Measurements from ENCODE around the gene USB1. TPM values are rescaled to one million over a fixed set of nuclear protein-coding genes. Genes with fewer than 3 reads are reported as not detected.

Gene USB1
- polyA plus RNA-seq, 2 of the 4 experiments (the other 2 are of a cell fraction), result 88.8 to 143 TPM

- POLR2A ChIA-PET, result no interaction called here
- Histone ChIP-seq H3K4me2 (no peak overlapping the region), H3K4me1 (peaks cover 13% of the 10 kb centered on the region; the same call in 1 of the 3 replicates), H3K9me3 (no peaks in the 10 kb centered on the region), H3K4me3 (no peak overlapping the region), H3K27ac (no peak overlapping the region)
- CTCF ChIA-PET, result interaction anchor here (0.9 to 2.8 kb wide), 11 partner anchors 8 to 127 kb away, joined by 3 to 37 read pairs (median 4); partner anchors contain the start of gene CFAP20
- 65% methylated on average over 7 of the region's 7 CpGs for WGBS (ENCODE audit: missing lambda C conversion rate)
- DNase-seq (ENCODE audit: low read depth in 1 of 2, low spot score in 1 of 2) (no peak), ATAC-seq (peak in 1 of 2 experiments; percentile 41; a peak in 2 of 6 replicates), FAIRE-seq (no peak)
- TF ChIP-seq CTCF (IDR thresholded peaks at IDR 0.05), result 0 out of 3 replicates have a peak, but pooled peaks have one; percentile 6
- no peak for TF ChIP-seq NR3C1 (IDR thresholded peaks at IDR 0.05)
Measured at GRCh38 chr16:58018803-58019202, 17.6 kb downstream of the USB1 start.

GRCh38 chr16:58019866-58020538, 18.8 kb downstream of the USB1 start:
- ChIA-PET POLR2A (no interaction called here), CTCF (interaction anchor here (0.6 to 2.8 kb wide), 11 partner anchors 9 to 132 kb away, joined by 3 to 37 read pairs (median 4); partner anchors contain the start of gene CFAP20)
- DNase-seq (ENCODE audit: low read depth in 1 of 2, low spot score in 1 of 2) (no peak), FAIRE-seq (no peak), ATAC-seq (no peak)
- WGBS (ENCODE audit: missing lambda C conversion rate), result 75% methylated on average over 6 of the region's 8 CpGs
- H3K4me3 ChIP-seq, result no peak overlapping the region
- H3K27ac ChIP-seq, result no peak overlapping the region
- TF ChIP-seq HOXA7 (CRISPR knock-in tag; IDR thresholded peaks at IDR 0.05) (no peak), MAFK (IDR thresholded peaks at IDR 0.05; ENCODE audit: partially characterized antibody) (no peak), RCOR1 (IDR thresholded peaks at IDR 0.05; ENCODE audit: low read depth, low read length) (no peak), CBX2 (IDR thresholded peaks at IDR 0.05; ENCODE audit: borderline replicate concordance, low read depth) (no peak), HOXB5 (CRISPR knock-in tag; IDR thresholded peaks at IDR 0.05) (no peak), USF2 (IDR thresholded peaks at IDR 0.05) (no peak), SMC3 (IDR thresholded peaks at IDR 0.05) (no peak), CEBPB (IDR thresholded peaks at IDR 0.05) (no peak), TFCP2L1 (CRISPR knock-in tag; IDR thresholded peaks at IDR 0.05) (no peak), ZC3H11A (IDR thresholded peaks at IDR 0.05) (no peak), SREBF2 (IDR thresholded peaks at IDR 0.05) (no peak), FOSL2 (IDR thresholded peaks at IDR 0.05) (no peak), FOSL2 (CRISPR knock-in tag; IDR thresholded peaks at IDR 0.05) (no peak), EP300 (IDR thresholded peaks at IDR 0.05) (no peak), JUN (IDR thresholded peaks at IDR 0.05) (no peak), BCL3 (IDR thresholded peaks at IDR 0.05) (no peak), RFX5 (IDR thresholded peaks at IDR 0.05) (no peak), ATOH8 (CRISPR knock-in tag; IDR thresholded peaks at IDR 0.05; ENCODE audit: low read depth) (no peak), ESRRA (IDR thresholded peaks at IDR 0.05; ENCODE audit: borderline replicate concordance, low read length) (no peak), ELK1 (IDR thresholded peaks at IDR 0.05; ENCODE audit: low read depth, low read length) (no peak), MAX (IDR thresholded peaks at IDR 0.05) (no peak)
- no peaks in the 10 kb centered on the region for H3K9me3 ChIP-seq
- no peak overlapping the region for H3K4me2 ChIP-seq
- H3K4me1 ChIP-seq, result peaks cover 15% of the 10 kb centered on the region; the same call in 2 of the 3 replicates
